Vagina (tissue), 2 donors: ENCODE results near the gene NCOR2. TPM values are rescaled to one million over a fixed set of nuclear protein-coding genes. Genes with fewer than 3 reads are reported as not detected.
"Not testable (repeated sequence)": the region's sequence is repeated elsewhere in the genome, so short reads cannot be mapped to it uniquely, and the experiment has no call there.

Experiments
- DNase-seq, 2 donors: peaks; one replicate each; pipeline ENCODE4 v3.0.0-alpha.2; 2017; ENCODE audit errors: extremely low spot score in 2 of 2
- H3K27ac ChIP-seq: fragments of 200-600 bp; sonication (generic); one replicate; pipeline ENCODE4 v1.5.1; 2019
- H3K27me3 ChIP-seq: fragments of 200-600 bp; sonication (generic); one replicate; pipeline ENCODE4 v1.5.1; 2019
- H3K36me3 ChIP-seq, 2 donors: fragments of 200-600 bp; sonication (generic); one replicate each; pipeline ENCODE4 v1.5.1; 2017 to 2019
- H3K4me1 ChIP-seq: fragments of 200-600 bp; sonication (generic); one replicate; pipeline ENCODE4 v1.5.1; 2019
- H3K4me3 ChIP-seq, 2 donors: fragments of 200-600 bp; sonication (generic); 1 replicate in 1 of 2; 2 replicates in 1 of 2; pipeline ENCODE4 v1.5.1; 2016 to 2019
- H3K9me3 ChIP-seq: fragments of 200-600 bp; sonication (generic); one replicate; pipeline ENCODE4 v1.5.1; 2019
- POLR2A ChIP-seq, 2 donors: fragments of 450-650 bp; IDR thresholded peaks; one replicate each; pipeline ENCODE4 v1.6.1; 2017; ENCODE audit warnings: antibody characterized with exemption in 2 of 2, mild to moderate bottlenecking in 2 of 2, moderate library complexity in 2 of 2
- POLR2AphosphoS5 ChIP-seq, 2 donors: sonication (generic); formaldehyde crosslinking; IDR thresholded peaks; one replicate each; pipeline ENCODE4 v1.9.0; 2017; ENCODE audit warnings: antibody characterized with exemption in 2 of 2, mild to moderate bottlenecking in 2 of 2, low read depth in 1 of 2; ENCODE audit not compliant: insufficient read depth in 1 of 2
- intact Hi-C: fragments of 100-400 bp; cut with DNase I; formaldehyde crosslinking; loops from one replicate; pipeline ENCODE4 v1.15.1; 2023
- total RNA-seq: library from RNA; depleted of rRNA; stranded (reverse); fragments of >200 nt; gene quantifications from one replicate; pipeline ENCODE4 v1.2.3, GENCODE V29; 2016
- TF ChIP-seq, protein P1 (sequence below), 3 experiments: fragments of 450-650 bp in 2 of 3; fragments of 200-600 bp in 1 of 3; sonication (generic) in 1 of 3; IDR thresholded peaks; one replicate each; pipeline ENCODE4 v1.5.1; 2017 to 2019; ENCODE audit warnings: antibody characterized with exemption in 3 of 3, mild to moderate bottlenecking in 2 of 3, moderate library complexity in 2 of 3

The NCOR2 gene
- total RNA-seq, 1 donor from 2014 or later: 120 TPM

DNA sequence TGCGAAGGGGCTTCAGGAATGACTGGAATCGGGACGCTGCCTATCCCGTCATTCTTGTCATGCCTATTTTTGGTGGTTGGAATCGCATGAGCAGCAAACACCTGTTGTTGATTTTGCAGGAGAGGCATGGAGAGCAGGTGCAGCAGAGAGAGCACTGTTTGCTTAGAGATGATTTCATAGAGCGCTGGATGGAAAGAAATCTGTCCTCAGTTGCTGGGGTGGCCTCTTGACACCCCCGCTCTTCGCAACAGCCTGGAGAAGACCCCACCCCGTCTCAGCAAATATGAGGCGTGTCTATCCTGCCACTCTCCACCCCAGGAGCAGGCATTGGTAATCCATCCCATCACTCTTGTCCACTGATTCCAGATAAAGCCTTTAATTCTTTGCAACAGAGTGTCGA, 19.3 kb upstream of the NCOR2 start:
- no peak overlapping the region for H3K27ac ChIP-seq
- no peak for DNase-seq
- intact Hi-C loops: no loop called here
- H3K9me3 ChIP-seq: no peaks in the 10 kb centered on the region
- TF ChIP-seq POLR2A (IDR thresholded peaks at IDR 0.05) (no peak), POLR2AphosphoS5 (IDR thresholded peaks at IDR 0.05; ENCODE audit: insufficient read depth in 1 of 2, low read depth in 1 of 2) (no peak)
- TF ChIP-seq, protein P1, sequence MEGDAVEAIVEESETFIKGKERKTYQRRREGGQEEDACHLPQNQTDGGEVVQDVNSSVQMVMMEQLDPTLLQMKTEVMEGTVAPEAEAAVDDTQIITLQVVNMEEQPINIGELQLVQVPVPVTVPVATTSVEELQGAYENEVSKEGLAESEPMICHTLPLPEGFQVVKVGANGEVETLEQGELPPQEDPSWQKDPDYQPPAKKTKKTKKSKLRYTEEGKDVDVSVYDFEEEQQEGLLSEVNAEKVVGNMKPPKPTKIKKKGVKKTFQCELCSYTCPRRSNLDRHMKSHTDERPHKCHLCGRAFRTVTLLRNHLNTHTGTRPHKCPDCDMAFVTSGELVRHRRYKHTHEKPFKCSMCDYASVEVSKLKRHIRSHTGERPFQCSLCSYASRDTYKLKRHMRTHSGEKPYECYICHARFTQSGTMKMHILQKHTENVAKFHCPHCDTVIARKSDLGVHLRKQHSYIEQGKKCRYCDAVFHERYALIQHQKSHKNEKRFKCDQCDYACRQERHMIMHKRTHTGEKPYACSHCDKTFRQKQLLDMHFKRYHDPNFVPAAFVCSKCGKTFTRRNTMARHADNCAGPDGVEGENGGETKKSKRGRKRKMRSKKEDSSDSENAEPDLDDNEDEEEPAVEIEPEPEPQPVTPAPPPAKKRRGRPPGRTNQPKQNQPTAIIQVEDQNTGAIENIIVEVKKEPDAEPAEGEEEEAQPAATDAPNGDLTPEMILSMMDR (IDR thresholded peaks at IDR 0.05): no peak
- H3K4me3 ChIP-seq: no peak overlapping the region
- no peaks in the 10 kb centered on the region for H3K36me3 ChIP-seq
- no peaks in the 10 kb centered on the region for H3K27me3 ChIP-seq
- H3K4me1 ChIP-seq: peaks cover 13% of the 10 kb centered on the region

DNA sequence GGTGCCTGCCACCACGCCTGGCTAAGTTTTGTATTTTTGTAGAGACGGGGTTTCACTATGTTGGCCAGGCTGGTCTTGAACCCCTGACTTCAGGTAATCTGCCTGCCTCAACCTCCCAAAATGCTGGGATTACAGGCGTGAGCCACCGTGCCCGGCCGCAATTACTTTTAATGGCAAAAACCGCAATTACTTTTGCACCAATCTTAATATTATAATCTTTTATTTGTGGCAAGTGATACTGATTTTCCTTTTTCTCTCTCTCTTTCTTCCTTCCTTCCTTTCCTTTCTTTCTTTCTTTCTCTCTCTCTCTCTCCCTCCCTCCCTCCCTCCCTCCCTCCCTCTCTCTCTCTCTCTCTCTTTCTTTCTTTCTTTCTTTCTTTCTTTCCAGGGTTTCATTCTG, 17.1 kb upstream of the NCOR2 start:
- H3K27ac ChIP-seq, H3K36me3 ChIP-seq, H3K9me3 ChIP-seq, intact Hi-C loops, H3K4me3 ChIP-seq, DNase-seq, H3K27me3 ChIP-seq: not testable (repeated sequence)
- H3K4me1 ChIP-seq: peaks cover 12% of the 10 kb centered on the region

GRCh38 chr12:124583854-124584253, 16.4 kb upstream of the NCOR2 start:
- intact Hi-C loops: no loop called here
- H3K36me3 ChIP-seq: no peaks in the 10 kb centered on the region
- no peak for DNase-seq

DNA sequence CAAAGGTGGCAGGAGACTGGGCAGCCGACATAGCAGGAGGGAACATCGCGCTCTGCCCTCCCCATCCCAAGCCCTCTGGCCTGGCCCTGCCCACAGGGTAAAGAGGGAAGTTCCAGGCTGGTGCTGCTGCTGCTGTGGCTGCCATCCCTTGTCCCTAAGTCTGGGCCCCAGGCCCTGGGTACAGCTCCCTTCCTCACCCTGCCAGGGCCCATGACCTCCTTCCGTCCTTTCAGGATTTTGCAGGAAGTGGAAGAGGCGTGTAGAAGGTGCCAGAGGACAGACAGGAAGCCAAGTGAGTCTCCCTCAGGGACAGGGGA, 14.7 kb upstream of the NCOR2 start:
- H3K4me1 ChIP-seq: no peaks in the 10 kb centered on the region
- no peak for DNase-seq
- H3K27me3 ChIP-seq: no peaks in the 10 kb centered on the region
- no peaks in the 10 kb centered on the region for H3K9me3 ChIP-seq
- H3K4me3 ChIP-seq: no peak overlapping the region
- TF ChIP-seq, protein P1 (IDR thresholded peaks at IDR 0.05): no peak
- TF ChIP-seq POLR2AphosphoS5 (IDR thresholded peaks at IDR 0.05; ENCODE audit: insufficient read depth in 1 of 2, low read depth in 1 of 2) (no peak), POLR2A (IDR thresholded peaks at IDR 0.05) (no peak)
- intact Hi-C loops: no loop called here
- H3K27ac ChIP-seq: no peak overlapping the region
- H3K36me3 ChIP-seq: no peaks in the 10 kb centered on the region

More at GRCh38 chr12:124583854-124584253, 16.4 kb upstream of the NCOR2 start:
- Histone ChIP-seq H3K4me1 (peaks cover 6% of the 10 kb centered on the region), H3K4me3 (no peak overlapping the region), H3K9me3 (no peaks in the 10 kb centered on the region), H3K27me3 (no peaks in the 10 kb centered on the region), H3K27ac (no peak overlapping the region)
- TF ChIP-seq, protein P1 (IDR thresholded peaks at IDR 0.05): no peak
- TF ChIP-seq POLR2A (IDR thresholded peaks at IDR 0.05): no peak
- TF ChIP-seq POLR2AphosphoS5 (IDR thresholded peaks at IDR 0.05; ENCODE audit: insufficient read depth in 1 of 2, low read depth in 1 of 2): no peak

DNA sequence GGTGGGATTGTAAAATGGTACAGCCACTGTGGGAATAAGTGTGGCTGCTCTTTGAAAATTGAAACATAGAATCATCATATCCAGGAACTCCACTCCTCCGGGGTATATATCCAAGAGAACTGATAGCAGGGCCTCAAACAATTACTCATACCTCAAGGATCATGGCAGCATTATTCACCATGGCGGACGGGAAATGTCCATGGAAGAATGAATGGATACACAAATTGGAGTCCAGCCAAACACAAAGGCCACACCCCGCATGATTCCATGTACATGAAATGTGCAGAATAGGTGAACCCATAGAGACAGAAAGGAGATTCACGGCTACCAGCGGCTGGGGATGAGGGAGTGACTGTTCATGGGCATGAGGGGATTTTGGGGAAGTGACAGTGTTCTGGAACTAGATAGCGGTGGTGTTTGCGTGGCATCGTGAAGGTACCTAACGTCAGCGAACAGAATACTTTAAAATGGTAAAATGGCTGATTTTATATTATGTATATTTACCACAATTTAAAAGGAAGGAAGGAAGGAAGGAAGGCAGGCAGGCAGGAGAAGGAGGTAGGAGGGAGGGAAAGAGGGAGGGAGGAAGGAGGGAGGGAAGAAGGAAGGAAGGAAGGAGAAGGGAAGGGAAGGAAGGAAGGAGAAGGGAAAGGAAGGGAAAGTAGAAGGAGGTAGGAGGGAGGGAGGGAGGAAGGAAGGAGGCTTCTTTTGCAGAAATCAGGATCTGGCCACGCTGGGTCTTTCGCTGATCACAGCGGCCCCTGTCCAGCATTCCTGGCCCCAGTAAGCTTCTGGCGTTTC, 14.1 kb upstream of the NCOR2 start:
- no peaks in the 10 kb centered on the region for H3K4me1 ChIP-seq
- no peaks in the 10 kb centered on the region for H3K27me3 ChIP-seq
- no peak overlapping the region for H3K27ac ChIP-seq
- no peaks in the 10 kb centered on the region for H3K9me3 ChIP-seq
- intact Hi-C loops: no loop called here
- DNase-seq: no peak
- no peak overlapping the region for H3K4me3 ChIP-seq
- H3K36me3 ChIP-seq: no peaks in the 10 kb centered on the region
- TF ChIP-seq POLR2AphosphoS5 (IDR thresholded peaks at IDR 0.05; ENCODE audit: insufficient read depth in 1 of 2, low read depth in 1 of 2) (no peak), POLR2A (IDR thresholded peaks at IDR 0.05) (no peak)
- TF ChIP-seq, protein P1 (IDR thresholded peaks at IDR 0.05): no peak
